Measurements from ENCODE around the gene KIF1A. TPM values are rescaled to one million over a fixed set of nuclear protein-coding genes. Genes with fewer than 3 reads are reported as not detected.
A peak's percentile ranks its signal among the peaks of the same experiment; 100 is the strongest.

Gene KIF1A
- total and polyA plus RNA-seq, 2 of the 13 experiments (the other 11 are each of a cell fraction or from before 2014, with no cell fraction given), result 0.01 TPM; not detected in 1

DNA sequence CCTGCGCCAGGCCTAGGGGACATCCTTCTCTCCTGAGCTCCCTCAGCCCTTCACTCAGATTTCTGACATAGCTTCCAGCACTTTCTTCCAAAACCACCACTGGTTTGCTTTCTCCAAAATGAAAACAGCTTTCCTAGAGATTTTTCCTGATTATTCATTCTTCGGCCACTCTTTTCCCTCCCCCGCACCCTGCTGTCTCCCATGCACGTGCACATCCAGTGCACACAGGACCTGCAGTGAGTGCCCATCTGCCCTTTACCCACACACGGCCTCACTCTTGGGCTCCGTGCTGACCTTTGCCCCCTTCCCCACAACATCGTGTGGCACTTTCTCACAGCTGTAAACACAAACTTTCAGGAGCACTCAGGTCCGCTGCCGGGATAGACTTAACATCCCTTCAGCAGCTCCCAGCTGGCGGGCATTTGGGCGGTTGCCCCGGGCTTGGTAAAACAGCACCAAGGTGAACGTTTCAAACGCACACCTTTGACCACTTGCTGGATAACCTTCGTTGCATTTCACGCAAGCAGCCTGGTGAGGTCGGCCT, 25.8 kb downstream of the KIF1A start:
- Histone ChIP-seq H3K9me3 (ENCODE audit: low read length) (no peaks in the 10 kb centered on the region), H3K4me1 (ENCODE audit: insufficient read depth, low read length) (peaks cover 19% of the 10 kb centered on the region), H3K36me3 (replicated peaks in 1 of 2; ENCODE audit: control insufficient read depth in 1 of 2, insufficient read depth in 2 of 2, low read length in 2 of 2) (no peaks in the 10 kb centered on the region), H2AFZ (ENCODE audit: low read length) (no peak overlapping the region), H3K4me3 (replicated peaks in 1 of 3; ENCODE audit: insufficient read depth in 1 of 3, low read depth in 2 of 3, low read length in 3 of 3) (peak overlapping the region in 1 of 3 experiments; percentile 11; a peak in 1 of 6 replicates), H4K20me1 (ENCODE audit: insufficient read depth, low read length) (no peaks in the 10 kb centered on the region; the same call in 1 of the 2 replicates), H3K79me2 (ENCODE audit: insufficient read depth, low read length) (no peaks in the 10 kb centered on the region), H3K27ac (ENCODE audit: extremely low read length, insufficient read depth, low read length) (no peak overlapping the region), H3K9ac (ENCODE audit: insufficient read depth, low read depth, low read length) (no peak overlapping the region), H3K27me3 (ENCODE audit: control insufficient read depth in 1 of 2, insufficient read depth in 2 of 2, low read length in 2 of 2) (peaks cover 30 to 88% of the 10 kb centered on the region in 2 experiments), H3K4me2 (ENCODE audit: low read depth, low read length) (peak overlapping the region; percentile 45)
- in situ Hi-C loops (cut with HindIII; ENCODE audit: extremely low pct_ligation_motif_present, low pct_unique_long_range_greater_than_20kb), result no loop called here
- FAIRE-seq, result no peak
- no TSS peak for BruUV-seq (replicated peaks)
- intact Hi-C loops (cut with micrococcal nuclease; ENCODE audit: unreplicated experiment), result no loop called here
- no peak for DNase-seq (ENCODE audit: low spot score)
- ATAC-seq, result peak; percentile 36
- POLR2A ChIA-PET, result no interaction called here
- 24% methylated on average over 17 of the region's 17 CpGs for WGBS (ENCODE audit: low lambda C conversion rate)
- CTCF ChIA-PET (ENCODE audit: low intra/inter-chr PET ratio, low total read pairs), result no interaction called here
- TF ChIP-seq HNF4G (IDR thresholded peaks at IDR 0.05; ENCODE audit: borderline replicate concordance, low read depth, low read length) (peak; percentile 56; the same call in 1 of the 2 replicates), HNF4G (CRISPR knock-in tag; IDR thresholded peaks at IDR 0.05; ENCODE audit: borderline replicate concordance, low read depth) (peak; percentile 90), CC2D1A (CRISPR knock-in tag; IDR thresholded peaks at IDR 0.05) (no peak), THAP11 (CRISPR knock-in tag; IDR thresholded peaks at IDR 0.05) (peak; percentile 59), SMAD3 (CRISPR knock-in tag; IDR thresholded peaks at IDR 0.05) (peak; percentile 77; the same call in 1 of the 2 replicates), NFKBIZ (CRISPR knock-in tag; IDR thresholded peaks at IDR 0.05) (0 out of 2 replicates have a peak, but pooled peaks have one; percentile 51), GABPB1 (CRISPR knock-in tag; IDR thresholded peaks at IDR 0.05) (0 out of 2 replicates have a peak, but pooled peaks have one; percentile 23), MED1 (CRISPR knock-in tag; IDR thresholded peaks at IDR 0.05) (peak; percentile 50), NCOR1 (IDR thresholded peaks at IDR 0.05; ENCODE audit: borderline replicate concordance, low read length) (no peak; the same call in 1 of the 2 replicates), NR2C2 (CRISPR knock-in tag; IDR thresholded peaks at IDR 0.05; ENCODE audit: borderline replicate concordance) (peak; percentile 88), GATAD2A (CRISPR knock-in tag; IDR thresholded peaks at IDR 0.05) (peak; percentile 87), PITX1 (CRISPR knock-in tag; IDR thresholded peaks at IDR 0.05) (0 out of 2 replicates have a peak, but pooled peaks have one; percentile 42)
- TF ChIP-seq, protein P1, sequence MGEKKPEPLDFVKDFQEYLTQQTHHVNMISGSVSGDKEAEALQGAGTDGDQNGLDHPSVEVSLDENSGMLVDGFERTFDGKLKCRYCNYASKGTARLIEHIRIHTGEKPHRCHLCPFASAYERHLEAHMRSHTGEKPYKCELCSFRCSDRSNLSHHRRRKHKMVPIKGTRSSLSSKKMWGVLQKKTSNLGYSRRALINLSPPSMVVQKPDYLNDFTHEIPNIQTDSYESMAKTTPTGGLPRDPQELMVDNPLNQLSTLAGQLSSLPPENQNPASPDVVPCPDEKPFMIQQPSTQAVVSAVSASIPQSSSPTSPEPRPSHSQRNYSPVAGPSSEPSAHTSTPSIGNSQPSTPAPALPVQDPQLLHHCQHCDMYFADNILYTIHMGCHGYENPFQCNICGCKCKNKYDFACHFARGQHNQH (CRISPR knock-in tag; IDR thresholded peaks at IDR 0.05), result 0 out of 2 replicates have a peak, but pooled peaks have one; percentile 45
- TF ChIP-seq, protein P2, sequence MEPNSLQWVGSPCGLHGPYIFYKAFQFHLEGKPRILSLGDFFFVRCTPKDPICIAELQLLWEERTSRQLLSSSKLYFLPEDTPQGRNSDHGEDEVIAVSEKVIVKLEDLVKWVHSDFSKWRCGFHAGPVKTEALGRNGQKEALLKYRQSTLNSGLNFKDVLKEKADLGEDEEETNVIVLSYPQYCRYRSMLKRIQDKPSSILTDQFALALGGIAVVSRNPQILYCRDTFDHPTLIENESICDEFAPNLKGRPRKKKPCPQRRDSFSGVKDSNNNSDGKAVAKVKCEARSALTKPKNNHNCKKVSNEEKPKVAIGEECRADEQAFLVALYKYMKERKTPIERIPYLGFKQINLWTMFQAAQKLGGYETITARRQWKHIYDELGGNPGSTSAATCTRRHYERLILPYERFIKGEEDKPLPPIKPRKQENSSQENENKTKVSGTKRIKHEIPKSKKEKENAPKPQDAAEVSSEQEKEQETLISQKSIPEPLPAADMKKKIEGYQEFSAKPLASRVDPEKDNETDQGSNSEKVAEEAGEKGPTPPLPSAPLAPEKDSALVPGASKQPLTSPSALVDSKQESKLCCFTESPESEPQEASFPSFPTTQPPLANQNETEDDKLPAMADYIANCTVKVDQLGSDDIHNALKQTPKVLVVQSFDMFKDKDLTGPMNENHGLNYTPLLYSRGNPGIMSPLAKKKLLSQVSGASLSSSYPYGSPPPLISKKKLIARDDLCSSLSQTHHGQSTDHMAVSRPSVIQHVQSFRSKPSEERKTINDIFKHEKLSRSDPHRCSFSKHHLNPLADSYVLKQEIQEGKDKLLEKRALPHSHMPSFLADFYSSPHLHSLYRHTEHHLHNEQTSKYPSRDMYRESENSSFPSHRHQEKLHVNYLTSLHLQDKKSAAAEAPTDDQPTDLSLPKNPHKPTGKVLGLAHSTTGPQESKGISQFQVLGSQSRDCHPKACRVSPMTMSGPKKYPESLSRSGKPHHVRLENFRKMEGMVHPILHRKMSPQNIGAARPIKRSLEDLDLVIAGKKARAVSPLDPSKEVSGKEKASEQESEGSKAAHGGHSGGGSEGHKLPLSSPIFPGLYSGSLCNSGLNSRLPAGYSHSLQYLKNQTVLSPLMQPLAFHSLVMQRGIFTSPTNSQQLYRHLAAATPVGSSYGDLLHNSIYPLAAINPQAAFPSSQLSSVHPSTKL (CRISPR knock-in tag; IDR thresholded peaks at IDR 0.05), result peak; percentile 60
- TF ChIP-seq, protein P3, sequence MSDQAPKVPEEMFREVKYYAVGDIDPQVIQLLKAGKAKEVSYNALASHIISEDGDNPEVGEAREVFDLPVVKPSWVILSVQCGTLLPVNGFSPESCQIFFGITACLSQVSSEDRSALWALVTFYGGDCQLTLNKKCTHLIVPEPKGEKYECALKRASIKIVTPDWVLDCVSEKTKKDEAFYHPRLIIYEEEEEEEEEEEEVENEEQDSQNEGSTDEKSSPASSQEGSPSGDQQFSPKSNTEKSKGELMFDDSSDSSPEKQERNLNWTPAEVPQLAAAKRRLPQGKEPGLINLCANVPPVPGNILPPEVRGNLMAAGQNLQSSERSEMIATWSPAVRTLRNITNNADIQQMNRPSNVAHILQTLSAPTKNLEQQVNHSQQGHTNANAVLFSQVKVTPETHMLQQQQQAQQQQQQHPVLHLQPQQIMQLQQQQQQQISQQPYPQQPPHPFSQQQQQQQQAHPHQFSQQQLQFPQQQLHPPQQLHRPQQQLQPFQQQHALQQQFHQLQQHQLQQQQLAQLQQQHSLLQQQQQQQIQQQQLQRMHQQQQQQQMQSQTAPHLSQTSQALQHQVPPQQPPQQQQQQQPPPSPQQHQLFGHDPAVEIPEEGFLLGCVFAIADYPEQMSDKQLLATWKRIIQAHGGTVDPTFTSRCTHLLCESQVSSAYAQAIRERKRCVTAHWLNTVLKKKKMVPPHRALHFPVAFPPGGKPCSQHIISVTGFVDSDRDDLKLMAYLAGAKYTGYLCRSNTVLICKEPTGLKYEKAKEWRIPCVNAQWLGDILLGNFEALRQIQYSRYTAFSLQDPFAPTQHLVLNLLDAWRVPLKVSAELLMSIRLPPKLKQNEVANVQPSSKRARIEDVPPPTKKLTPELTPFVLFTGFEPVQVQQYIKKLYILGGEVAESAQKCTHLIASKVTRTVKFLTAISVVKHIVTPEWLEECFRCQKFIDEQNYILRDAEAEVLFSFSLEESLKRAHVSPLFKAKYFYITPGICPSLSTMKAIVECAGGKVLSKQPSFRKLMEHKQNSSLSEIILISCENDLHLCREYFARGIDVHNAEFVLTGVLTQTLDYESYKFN (CRISPR knock-in tag; conservative IDR thresholded peaks at IDR 0.05), result peak; percentile 68
- TF ChIP-seq, protein P4, sequence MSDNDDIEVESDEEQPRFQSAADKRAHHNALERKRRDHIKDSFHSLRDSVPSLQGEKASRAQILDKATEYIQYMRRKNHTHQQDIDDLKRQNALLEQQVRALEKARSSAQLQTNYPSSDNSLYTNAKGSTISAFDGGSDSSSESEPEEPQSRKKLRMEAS (IDR thresholded peaks at IDR 0.05), result peak; percentile 29; the same call in 1 of the 2 replicates
